Immature natural killer cell (primary cell): ENCODE results near the gene ANXA1. TPM values are rescaled to one million over a fixed set of nuclear protein-coding genes. Genes with fewer than 3 reads are reported as not detected.

Experiments
- DNase-seq, 3 donors: peaks; one replicate each; pipeline ENCODE4 v3.0.0; 2022; ENCODE audit warnings: mixed read lengths in 1 of 3
- H3K27ac Mint-ChIP-seq, 6 donors: one replicate each; pipeline ENCODE4 v1.8.0; 2020; ENCODE audit warnings: mixed read lengths in 6 of 6, mild to moderate bottlenecking in 5 of 6, inconsistent platforms in 4 of 6, moderate library complexity in 3 of 6
- H3K27me3 Mint-ChIP-seq, 3 donors: one replicate each; pipeline ENCODE4 v1.8.0; 2020 to 2021; ENCODE audit warnings: low read depth in 3 of 3, mild to moderate bottlenecking in 3 of 3, mixed read lengths in 3 of 3, moderate library complexity in 3 of 3, inconsistent platforms in 1 of 3
- H3K36me3 Mint-ChIP-seq, 3 donors: one replicate each; pipeline ENCODE4 v1.8.0; 2020; ENCODE audit warnings: mixed read lengths in 3 of 3, inconsistent platforms in 2 of 3, mild to moderate bottlenecking in 2 of 3
- H3K4me1 Mint-ChIP-seq, 2 donors: one replicate each; pipeline ENCODE4 v1.8.0; 2020; ENCODE audit warnings: inconsistent platforms in 2 of 2, mild to moderate bottlenecking in 2 of 2, mixed read lengths in 2 of 2, moderate library complexity in 1 of 2
- H3K4me3 Mint-ChIP-seq, 5 donors: one replicate each; pipeline ENCODE4 v1.8.0; 2020; ENCODE audit warnings: mild to moderate bottlenecking in 5 of 5, mixed read lengths in 5 of 5, inconsistent platforms in 3 of 5, moderate library complexity in 3 of 5
- H3K9me3 Mint-ChIP-seq, 6 donors: one replicate each; pipeline ENCODE4 v1.8.0; 2020; ENCODE audit warnings: mild to moderate bottlenecking in 6 of 6, mixed read lengths in 6 of 6, inconsistent platforms in 4 of 6, moderate library complexity in 3 of 6
- polyA plus RNA-seq, 3 donors: library from polyadenylated mRNA; unstranded; fragments of 300-500 nt; fragmentation: Illumina TruSeq; gene quantifications; one replicate each; pipeline ENCODE4 v1.2.3, GENCODE V29; 2021

The ANXA1 gene
- polyA plus RNA-seq, 3 donors from 2014 or later = 426 to 769 (median 538) TPM

GRCh38 chr9:73131461-73131860 is 20.2 kb upstream of the ANXA1 start:
- Mint-ChIP-seq H3K9me3 (no peaks in the 10 kb centered on the region), H3K27ac (peak overlapping the region; percentile 95 to 100 (median 96)), H3K4me3 (peak overlapping the region; percentile 87 to 97 (median 91)), H3K36me3 (no peaks in the 10 kb centered on the region), H3K27me3 (peaks cover 4 to 14% (median 10%) of the 10 kb centered on the region in 3 donors), H3K4me1 (peaks cover 16 to 21% of the 10 kb centered on the region in 2 donors)
- no peak for DNase-seq

GRCh38 chr9:73132034-73132776 is 19.5 kb upstream of the ANXA1 start:
- Mint-ChIP-seq H3K9me3 (no peaks in the 10 kb centered on the region), H3K27me3 (peaks cover 4 to 14% (median 10%) of the 10 kb centered on the region in 3 donors), H3K27ac (peak overlapping the region; percentile 95 to 100 (median 96)), H3K36me3 (no peaks in the 10 kb centered on the region), H3K4me3 (peak overlapping the region; percentile 87 to 97 (median 91)), H3K4me1 (peaks cover 16 to 21% of the 10 kb centered on the region in 2 donors)
- DNase-seq = peak; percentile 79 to 85 (median 85)

- peak in 2 of 3 donors; percentile 16 to 21 for DNase-seq
Observed at GRCh38 chr9:73133022-73133651, 18.5 kb upstream of the ANXA1 start.

GRCh38 chr9:73133921-73134407 is 17.7 kb upstream of the ANXA1 start:
- peaks cover 16 to 21% of the 10 kb centered on the region in 2 donors for H3K4me1 Mint-ChIP-seq
- H3K9me3 Mint-ChIP-seq = peaks cover 0 to 2% (median 0%) of the 10 kb centered on the region in 6 donors
- H3K4me3 Mint-ChIP-seq = peak overlapping the region in 1 of 5 donors; percentile 16
- no peaks in the 10 kb centered on the region for H3K36me3 Mint-ChIP-seq
- no peak for DNase-seq
- H3K27me3 Mint-ChIP-seq = peaks cover 4 to 14% (median 9%) of the 10 kb centered on the region in 3 donors
- peak overlapping the region in 4 of 6 donors; percentile 48 to 82 (median 63) for H3K27ac Mint-ChIP-seq

More at GRCh38 chr9:73133022-73133651, 18.5 kb upstream of the ANXA1 start:
- H3K27me3 Mint-ChIP-seq = peaks cover 4 to 14% (median 10%) of the 10 kb centered on the region in 3 donors
- no peaks in the 10 kb centered on the region for H3K9me3 Mint-ChIP-seq
- peak overlapping the region; percentile 95 to 100 (median 96) for H3K27ac Mint-ChIP-seq
- peaks cover 16 to 21% of the 10 kb centered on the region in 2 donors for H3K4me1 Mint-ChIP-seq
- H3K36me3 Mint-ChIP-seq = no peaks in the 10 kb centered on the region
- H3K4me3 Mint-ChIP-seq = peak overlapping the region; percentile 87 to 97 (median 91)

- Mint-ChIP-seq H3K4me1 (peaks cover 16 to 21% of the 10 kb centered on the region in 2 donors), H3K36me3 (no peaks in the 10 kb centered on the region), H3K9me3 (peaks cover 0 to 2% (median 0%) of the 10 kb centered on the region in 6 donors), H3K4me3 (no peak overlapping the region), H3K27ac (no peak overlapping the region), H3K27me3 (peaks cover 4 to 14% (median 9%) of the 10 kb centered on the region in 3 donors)
- no peak for DNase-seq
Observed at GRCh38 chr9:73135394-73135793, 16.3 kb upstream of the ANXA1 start.

GRCh38 chr9:73137286-73137899 is 14.3 kb upstream of the ANXA1 start:
- Mint-ChIP-seq H3K27ac (peak overlapping the region in 1 of 6 donors; percentile 38), H3K27me3 (peaks cover 3 to 12% (median 6%) of the 10 kb centered on the region in 3 donors), H3K4me3 (no peak overlapping the region), H3K36me3 (no peaks in the 10 kb centered on the region), H3K9me3 (peaks cover 0 to 2% (median 0%) of the 10 kb centered on the region in 6 donors), H3K4me1 (peaks cover 5 to 9% of the 10 kb centered on the region in 2 donors)
- DNase-seq = no peak

- no peak for DNase-seq
- no peak overlapping the region for H3K27ac Mint-ChIP-seq
- H3K27me3 Mint-ChIP-seq = peaks cover 3 to 9% (median 6%) of the 10 kb centered on the region in 3 donors
- no peak overlapping the region for H3K4me3 Mint-ChIP-seq
- H3K4me1 Mint-ChIP-seq = peaks cover 2 to 4% of the 10 kb centered on the region in 2 donors
- peaks cover 0 to 2% (median 0%) of the 10 kb centered on the region in 6 donors for H3K9me3 Mint-ChIP-seq
- no peaks in the 10 kb centered on the region for H3K36me3 Mint-ChIP-seq
Observed at GRCh38 chr9:73137914-73138313, 13.8 kb upstream of the ANXA1 start.

- DNase-seq = no peak
- Mint-ChIP-seq H3K9me3 (peaks cover 0 to 2% (median 0%) of the 10 kb centered on the region in 6 donors), H3K4me1 (peaks cover 0 to under 1% of the 10 kb centered on the region in 2 donors), H3K36me3 (no peaks in the 10 kb centered on the region), H3K27ac (no peak overlapping the region), H3K4me3 (no peak overlapping the region), H3K27me3 (peaks cover 2 to 6% (median 3%) of the 10 kb centered on the region in 3 donors)
Observed at GRCh38 chr9:73138516-73138915, 13.1 kb upstream of the ANXA1 start.

GRCh38 chr9:73141282-73141681 is 10.4 kb upstream of the ANXA1 start:
- no peak for DNase-seq

GRCh38 chr9:73143711-73144328 is 7.8 kb upstream of the ANXA1 start:
- H3K27ac Mint-ChIP-seq = no peak overlapping the region
- H3K4me3 Mint-ChIP-seq = no peak overlapping the region

More at GRCh38 chr9:73141282-73141681, 10.4 kb upstream of the ANXA1 start:
- peaks cover 2 to 9% of the 10 kb centered on the region in 2 donors for H3K4me1 Mint-ChIP-seq
- H3K27me3 Mint-ChIP-seq = peaks cover 0 to 1% (median 1%) of the 10 kb centered on the region in 3 donors
- H3K36me3 Mint-ChIP-seq = no peaks in the 10 kb centered on the region
- H3K4me3 Mint-ChIP-seq = no peak overlapping the region
- H3K9me3 Mint-ChIP-seq = peaks cover 0 to 2% (median 0%) of the 10 kb centered on the region in 6 donors
- H3K27ac Mint-ChIP-seq = no peak overlapping the region

GRCh38 chr9:73146111-73146815 is 5.4 kb upstream of the ANXA1 start:
- H3K27ac Mint-ChIP-seq = peak overlapping the region in 1 of 6 donors; percentile 7
- H3K4me1 Mint-ChIP-seq = peaks cover 31 to 41% of the 10 kb centered on the region in 2 donors

More at GRCh38 chr9:73143711-73144328, 7.8 kb upstream of the ANXA1 start:
- no peak for DNase-seq
- H3K36me3 Mint-ChIP-seq = no peaks in the 10 kb centered on the region
- peaks cover 0 to under 1% (median 0%) of the 10 kb centered on the region in 6 donors for H3K9me3 Mint-ChIP-seq
- H3K27me3 Mint-ChIP-seq = peaks cover 0 to 1% (median 1%) of the 10 kb centered on the region in 3 donors
- peaks cover 9 to 18% of the 10 kb centered on the region in 2 donors for H3K4me1 Mint-ChIP-seq

GRCh38 chr9:73148447-73148937 is 3.2 kb upstream of the ANXA1 start:
- peaks cover 0 to 1% (median 0%) of the 10 kb centered on the region in 3 donors for H3K27me3 Mint-ChIP-seq
- H3K4me1 Mint-ChIP-seq = peaks cover 43 to 63% of the 10 kb centered on the region in 2 donors
- peak overlapping the region; percentile 28 to 92 (median 59) for H3K27ac Mint-ChIP-seq
- DNase-seq = no peak
- H3K36me3 Mint-ChIP-seq = peaks cover 0 to 3% (median 0%) of the 10 kb centered on the region in 3 donors
- peak overlapping the region in 3 of 5 donors; percentile 18 to 73 (median 30) for H3K4me3 Mint-ChIP-seq
- no peaks in the 10 kb centered on the region for H3K9me3 Mint-ChIP-seq

More at GRCh38 chr9:73146111-73146815, 5.4 kb upstream of the ANXA1 start:
- peaks cover 0 to 1% (median 1%) of the 10 kb centered on the region in 3 donors for H3K27me3 Mint-ChIP-seq
- no peak for DNase-seq
- H3K36me3 Mint-ChIP-seq = no peaks in the 10 kb centered on the region
- no peaks in the 10 kb centered on the region for H3K9me3 Mint-ChIP-seq
- no peak overlapping the region for H3K4me3 Mint-ChIP-seq
